GM12801 (cell line): ENCODE data around the gene SRSF8.

Experiments
- CTCF ChIP-seq: IDR thresholded peaks from one replicate; pipeline ENCODE4 v1.5.1; 2011; ENCODE audit warnings: control low read depth; ENCODE audit not compliant: insufficient read length; ENCODE audit errors: extremely low read depth

SRSF8 gene, protein sequence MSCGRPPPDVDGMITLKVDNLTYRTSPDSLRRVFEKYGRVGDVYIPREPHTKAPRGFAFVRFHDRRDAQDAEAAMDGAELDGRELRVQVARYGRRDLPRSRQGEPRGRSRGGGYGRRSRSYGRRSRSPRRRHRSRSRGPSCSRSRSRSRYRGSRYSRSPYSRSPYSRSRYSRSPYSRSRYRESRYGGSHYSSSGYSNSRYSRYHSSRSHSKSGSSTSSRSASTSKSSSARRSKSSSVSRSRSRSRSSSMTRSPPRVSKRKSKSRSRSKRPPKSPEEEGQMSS

DNA sequence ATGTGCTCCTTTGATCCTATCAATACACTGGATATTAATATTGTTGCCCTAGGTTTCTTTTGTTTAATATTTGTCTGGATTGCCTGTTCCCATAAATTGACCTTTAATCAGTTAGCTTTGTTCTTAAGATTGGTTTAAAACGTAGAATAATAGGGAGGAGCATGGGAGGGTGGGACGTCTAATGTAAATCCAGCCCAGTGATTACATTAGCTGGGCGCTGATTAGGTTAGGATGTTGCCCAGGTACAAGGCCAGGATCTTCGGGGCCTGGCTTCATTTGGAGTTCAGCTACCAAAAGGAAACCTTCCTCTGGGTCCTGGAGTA lies at the start of gene SRSF8:
TSS of gene SRSF8 (plus strand) at position 204 of the 323 bp plus-strand sequence. CDS start 308 bp downstream, outside the sequence.
- no peak for TF ChIP-seq CTCF

DNA sequence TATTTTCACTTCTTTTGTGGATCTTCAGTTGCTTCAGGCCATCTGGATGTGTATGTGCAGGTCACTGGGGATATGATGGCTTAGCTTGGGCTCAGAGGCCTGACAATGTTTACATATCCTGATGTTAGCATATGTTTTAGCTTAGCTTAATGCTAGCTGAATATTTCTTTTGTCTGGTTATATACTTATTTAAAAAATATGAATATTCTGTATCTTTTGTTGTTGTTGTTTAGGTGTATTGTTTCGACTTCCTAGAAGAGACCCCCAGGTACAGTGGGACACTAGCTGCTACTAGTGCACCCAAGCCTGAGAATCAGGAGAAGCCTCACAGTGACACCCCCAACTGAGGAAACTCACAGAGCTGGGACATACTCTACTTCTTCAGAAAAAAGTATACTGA lies 41.8 kb upstream of the SRSF8 start, which contains the start of gene KDM4E:
TSS of gene KDM4E (plus strand) at position 301 of the 400 bp plus-strand sequence. CDS start 300 bp downstream, outside the sequence.
- TF ChIP-seq CTCF, result no peak

GRCh38 chr11:95028357-95028756 lies 38.4 kb upstream of the SRSF8 start:
- TF ChIP-seq CTCF, result no peak

GRCh38 chr11:95033051-95033450 lies 33.7 kb upstream of the SRSF8 start:
- TF ChIP-seq CTCF, result no peak

DNA sequence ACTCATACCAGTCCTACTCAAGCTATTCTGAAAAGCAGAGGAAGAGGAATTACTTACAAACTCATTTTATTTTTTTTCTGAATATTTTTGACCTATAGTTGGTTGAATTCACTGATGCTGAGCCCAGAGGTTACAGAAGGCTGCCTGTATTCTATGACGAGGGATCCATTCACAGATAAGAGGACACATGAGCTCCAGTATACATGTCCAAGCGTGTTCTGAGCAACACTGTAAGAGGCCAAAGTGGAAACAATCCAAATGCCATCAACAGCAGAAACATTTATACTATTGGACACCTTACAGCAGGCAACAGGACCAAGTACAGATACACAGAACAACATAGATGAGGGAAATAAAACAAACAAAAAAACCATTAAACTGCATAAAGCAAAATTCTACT lies 31.4 kb upstream of the SRSF8 start:
- TF ChIP-seq CTCF, result no peak

DNA sequence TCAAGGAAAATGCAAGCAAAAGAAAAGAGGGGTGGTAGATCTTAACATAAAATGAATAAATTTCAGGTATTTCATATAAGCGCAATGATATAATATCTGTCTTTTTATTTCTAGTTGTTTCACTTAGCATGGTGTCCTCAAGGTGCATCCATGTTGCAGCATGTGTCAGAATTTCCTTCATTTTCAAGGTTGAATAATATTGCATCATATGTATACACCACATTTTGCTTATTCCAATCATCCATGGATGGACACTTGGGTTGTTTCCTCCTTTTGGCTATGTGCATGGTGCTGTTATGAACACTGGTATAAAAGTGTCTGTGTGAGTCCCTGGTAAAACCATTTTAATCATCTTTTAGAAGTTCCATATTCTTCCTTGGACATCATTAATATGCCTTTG lies 24.5 kb upstream of the SRSF8 start:
- no peak for TF ChIP-seq CTCF

- TF ChIP-seq CTCF, result no peak
These were observed 23.8 kb upstream of the SRSF8 start for GRCh38 chr11:95042906-95043305.
